Osteocyte (in vitro differentiated cells): ENCODE measurements around the gene ZNFX1. TPM values are rescaled to one million over a fixed set of nuclear protein-coding genes. Genes with fewer than 3 reads are reported as not detected.
"Not testable (repeated sequence)": the region's sequence is repeated elsewhere in the genome, so short reads cannot be mapped to it uniquely, and the experiment has no call there.

Experiments used
- DNase-seq: peaks from one replicate; pipeline ENCODE4 v3.0.0; 2021; ENCODE audit warnings: mixed read lengths; ENCODE audit not compliant: unreplicated experiment; ENCODE audit errors: extremely low spot score
- H3K27ac Mint-ChIP-seq: one replicate; pipeline ENCODE4 v1.8.0; 2021; ENCODE audit warnings: mild to moderate bottlenecking, mixed read lengths; ENCODE audit not compliant: unreplicated experiment
- H3K27me3 Mint-ChIP-seq: one replicate; pipeline ENCODE4 v1.8.0; 2021; ENCODE audit warnings: mixed read lengths; ENCODE audit not compliant: unreplicated experiment
- H3K36me3 Mint-ChIP-seq: one replicate; pipeline ENCODE4 v1.8.0; 2021; ENCODE audit warnings: mixed read lengths; ENCODE audit not compliant: unreplicated experiment
- H3K4me1 Mint-ChIP-seq: one replicate; pipeline ENCODE4 v1.8.0; 2021; ENCODE audit warnings: mixed read lengths; ENCODE audit not compliant: unreplicated experiment
- H3K4me3 Mint-ChIP-seq: one replicate; pipeline ENCODE4 v1.8.0; 2021; ENCODE audit warnings: mild to moderate bottlenecking, moderate library complexity, mixed read lengths; ENCODE audit not compliant: unreplicated experiment
- H3K9me3 Mint-ChIP-seq: one replicate; pipeline ENCODE4 v1.8.0; 2021; ENCODE audit warnings: mixed read lengths; ENCODE audit not compliant: unreplicated experiment
- total RNA-seq: library from RNA; stranded (reverse); gene quantifications from 2 replicates; pipeline ENCODE4 v1.2.1, GENCODE V29; 2021
- TF ChIP-seq, protein P1 (sequence below): fragments of 200-600 bp; sonication (generic); IDR thresholded peaks from 2 replicates; pipeline ENCODE4 v1.5.0; 2021; ENCODE audit warnings: antibody characterized with exemption, mild to moderate bottlenecking, moderate library complexity

ZNFX1 gene
- total RNA-seq, 1 donor from 2014 or later = 48.1 TPM

DNA sequence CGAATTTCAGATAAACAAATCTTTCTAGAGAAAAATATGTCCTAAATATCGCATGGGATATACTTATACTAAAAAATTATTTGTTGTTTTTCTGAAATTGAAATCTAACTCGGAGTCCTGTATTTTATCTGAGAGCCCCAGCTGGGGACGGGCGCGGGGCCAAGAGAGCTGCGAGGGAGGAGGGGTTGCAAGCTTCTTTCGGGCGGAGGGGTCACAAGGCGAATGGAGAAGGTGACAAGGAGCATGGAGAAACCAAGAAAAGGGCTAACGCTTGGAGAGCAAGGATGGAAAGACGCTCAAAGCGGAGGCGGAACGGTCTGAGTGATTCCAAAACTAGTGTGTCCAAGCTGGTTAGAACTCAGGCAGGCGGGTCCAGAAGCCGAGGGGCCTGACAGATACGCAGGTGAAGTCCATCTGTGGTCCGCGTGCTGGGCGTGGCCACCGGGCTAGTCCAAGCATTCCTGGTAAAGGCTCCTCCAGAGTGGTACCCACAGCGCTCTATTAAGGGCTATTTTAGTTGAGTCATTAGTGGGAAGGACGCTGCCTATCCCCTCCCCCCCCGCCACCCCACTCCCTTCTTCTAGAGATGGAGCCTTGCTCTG, 41.5 kb upstream of the ZNFX1 start:
- no peak overlapping the region for H3K27ac Mint-ChIP-seq
- no peak for DNase-seq
- no peaks in the 10 kb centered on the region for H3K9me3 Mint-ChIP-seq
- TF ChIP-seq, protein P1, sequence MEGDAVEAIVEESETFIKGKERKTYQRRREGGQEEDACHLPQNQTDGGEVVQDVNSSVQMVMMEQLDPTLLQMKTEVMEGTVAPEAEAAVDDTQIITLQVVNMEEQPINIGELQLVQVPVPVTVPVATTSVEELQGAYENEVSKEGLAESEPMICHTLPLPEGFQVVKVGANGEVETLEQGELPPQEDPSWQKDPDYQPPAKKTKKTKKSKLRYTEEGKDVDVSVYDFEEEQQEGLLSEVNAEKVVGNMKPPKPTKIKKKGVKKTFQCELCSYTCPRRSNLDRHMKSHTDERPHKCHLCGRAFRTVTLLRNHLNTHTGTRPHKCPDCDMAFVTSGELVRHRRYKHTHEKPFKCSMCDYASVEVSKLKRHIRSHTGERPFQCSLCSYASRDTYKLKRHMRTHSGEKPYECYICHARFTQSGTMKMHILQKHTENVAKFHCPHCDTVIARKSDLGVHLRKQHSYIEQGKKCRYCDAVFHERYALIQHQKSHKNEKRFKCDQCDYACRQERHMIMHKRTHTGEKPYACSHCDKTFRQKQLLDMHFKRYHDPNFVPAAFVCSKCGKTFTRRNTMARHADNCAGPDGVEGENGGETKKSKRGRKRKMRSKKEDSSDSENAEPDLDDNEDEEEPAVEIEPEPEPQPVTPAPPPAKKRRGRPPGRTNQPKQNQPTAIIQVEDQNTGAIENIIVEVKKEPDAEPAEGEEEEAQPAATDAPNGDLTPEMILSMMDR = no peak
- peaks cover 18% of the 10 kb centered on the region for H3K4me1 Mint-ChIP-seq
- H3K36me3 Mint-ChIP-seq = no peaks in the 10 kb centered on the region
- peaks cover 61% of the 10 kb centered on the region for H3K27me3 Mint-ChIP-seq
- peak overlapping the region; percentile 71 for H3K4me3 Mint-ChIP-seq

DNA sequence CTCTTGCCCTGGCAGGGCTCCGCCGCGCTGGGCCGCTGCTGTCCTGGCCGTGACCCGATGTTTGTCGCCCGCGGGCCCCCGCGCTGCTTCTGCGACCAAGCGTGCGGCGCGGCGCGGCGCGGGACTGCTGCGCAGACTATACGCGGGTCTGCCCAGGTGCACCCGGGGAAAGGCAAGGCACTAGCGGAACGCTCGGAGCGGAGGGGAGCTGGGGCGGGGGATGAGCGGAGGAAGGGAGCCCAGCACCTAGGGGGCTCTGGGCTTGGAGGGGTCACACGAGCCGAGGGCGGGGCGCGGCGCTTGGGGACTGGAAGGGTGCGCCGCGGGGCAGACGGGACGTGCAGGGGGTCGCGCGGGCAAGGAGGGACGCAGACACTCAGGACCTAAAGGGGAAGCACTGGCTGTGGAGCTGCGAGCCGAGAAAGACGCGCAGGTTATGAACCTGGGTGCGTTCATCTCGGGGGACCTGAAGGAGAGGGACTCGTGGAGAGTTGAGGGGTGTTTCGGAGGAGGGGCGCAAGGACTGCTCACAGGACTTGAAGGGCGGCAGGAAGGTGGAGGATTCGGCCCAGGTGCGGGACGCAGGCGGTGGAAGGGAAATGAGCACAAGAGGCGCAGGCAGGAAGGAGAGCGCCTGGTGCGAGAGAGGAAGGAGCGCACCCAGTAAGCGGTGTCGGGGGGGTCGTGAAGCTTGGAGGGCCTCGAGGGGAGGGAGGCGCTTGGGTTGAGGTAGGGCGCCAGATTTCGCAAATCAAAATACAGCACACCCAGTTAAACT, 40.8 kb upstream of the ZNFX1 start:
- TF ChIP-seq, protein P1 = no peak
- H3K9me3 Mint-ChIP-seq = no peaks in the 10 kb centered on the region
- H3K27me3 Mint-ChIP-seq = peaks cover 67% of the 10 kb centered on the region
- peaks cover 13% of the 10 kb centered on the region for H3K4me1 Mint-ChIP-seq
- no peaks in the 10 kb centered on the region for H3K36me3 Mint-ChIP-seq
- DNase-seq = no peak
- peak overlapping the region; percentile 71 for H3K4me3 Mint-ChIP-seq
- H3K27ac Mint-ChIP-seq = no peak overlapping the region

DNA sequence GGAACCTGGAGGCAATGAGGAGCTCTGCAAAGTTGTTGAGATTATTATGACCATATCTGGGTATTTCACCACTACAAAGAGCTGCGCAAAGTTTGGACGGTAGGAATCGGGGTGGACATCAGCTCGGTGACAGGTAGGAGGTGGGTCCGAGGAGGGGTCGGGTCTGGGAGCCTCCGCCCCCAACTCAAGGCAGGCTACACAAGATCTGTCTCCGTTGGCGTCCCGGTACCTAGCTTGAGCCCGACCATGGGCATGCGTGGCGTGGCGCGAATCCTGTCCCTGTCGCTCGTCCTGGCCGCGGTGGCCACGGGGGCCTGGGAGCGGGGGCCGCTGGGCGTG, 40.2 kb upstream of the ZNFX1 start:
- no peak for DNase-seq
- no peak overlapping the region for H3K27ac Mint-ChIP-seq
- TF ChIP-seq, protein P1 = no peak
- peaks cover 12% of the 10 kb centered on the region for H3K4me1 Mint-ChIP-seq
- H3K27me3 Mint-ChIP-seq = peaks cover 72% of the 10 kb centered on the region
- no peaks in the 10 kb centered on the region for H3K9me3 Mint-ChIP-seq
- H3K36me3 Mint-ChIP-seq = no peaks in the 10 kb centered on the region
- H3K4me3 Mint-ChIP-seq = peak overlapping the region; percentile 48

DNA sequence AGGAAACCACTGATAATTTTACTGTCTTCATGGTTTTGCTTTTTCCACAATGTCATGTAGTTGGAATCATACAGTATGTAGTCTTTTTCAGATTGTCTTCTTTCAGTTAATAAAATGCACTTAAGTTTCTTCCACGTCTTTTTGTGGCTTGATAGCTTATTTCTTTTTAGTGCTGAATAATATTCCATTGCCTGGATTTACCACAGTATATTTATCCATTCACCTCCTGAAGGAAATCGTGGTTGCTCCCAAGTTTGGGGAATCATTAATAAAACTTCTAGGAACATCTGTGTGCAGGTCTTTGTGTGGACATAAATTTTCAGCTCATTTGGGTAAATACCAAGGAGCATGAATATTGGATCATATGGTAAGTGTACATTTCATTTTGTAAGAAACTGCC, 38.8 kb upstream of the ZNFX1 start:
- TF ChIP-seq, protein P1 = no peak
- Mint-ChIP-seq H3K4me1 (peaks cover 12% of the 10 kb centered on the region), H3K4me3 (no peak overlapping the region), H3K27me3 (peaks cover 80% of the 10 kb centered on the region), H3K36me3 (no peaks in the 10 kb centered on the region), H3K9me3 (no peaks in the 10 kb centered on the region), H3K27ac (no peak overlapping the region)
- DNase-seq = no peak

DNA sequence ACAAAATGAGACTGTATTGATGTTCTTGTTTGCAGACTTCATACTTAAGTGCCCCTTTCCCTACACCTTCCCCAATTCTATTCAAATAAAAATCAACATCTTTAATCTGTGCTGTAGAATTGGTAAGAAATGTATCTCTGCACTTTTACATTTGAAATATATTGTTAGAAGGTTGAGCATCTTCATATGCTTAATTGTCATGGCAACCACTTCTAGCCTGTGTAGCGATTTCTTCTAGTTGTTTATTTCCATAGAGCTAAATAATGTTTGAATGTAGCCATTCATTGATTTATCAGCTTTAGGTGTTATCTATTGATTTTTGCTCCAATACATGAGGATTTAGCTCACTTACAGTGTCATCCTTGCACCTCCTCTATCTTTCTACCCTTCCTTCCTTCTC, 37.7 kb upstream of the ZNFX1 start:
- Mint-ChIP-seq H3K36me3 (peaks cover under 1% of the 10 kb centered on the region), H3K4me3 (no peak overlapping the region), H3K27ac (no peak overlapping the region), H3K9me3 (peaks cover 2% of the 10 kb centered on the region), H3K27me3 (peaks cover 70% of the 10 kb centered on the region), H3K4me1 (peaks cover 12% of the 10 kb centered on the region)
- TF ChIP-seq, protein P1 = no peak
- no peak for DNase-seq

DNA sequence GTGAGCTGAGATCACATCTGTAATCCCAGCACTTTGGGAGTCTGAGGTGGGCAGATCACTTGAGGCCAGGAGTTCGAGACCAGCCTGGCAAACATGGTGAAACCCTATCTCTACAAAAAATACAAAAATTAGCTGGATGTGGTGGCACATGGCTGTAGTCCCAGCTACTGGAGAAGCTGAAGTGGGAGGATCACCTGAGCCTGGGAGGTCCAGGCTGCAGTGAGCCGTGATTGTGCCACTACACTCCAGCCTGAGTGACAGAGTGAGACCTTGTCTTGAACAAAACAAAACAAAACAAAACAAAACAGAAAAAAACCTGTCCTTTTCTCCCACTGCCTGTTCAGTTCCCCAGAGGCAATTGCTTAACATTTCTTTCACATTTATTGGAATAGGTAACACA, 36.2 kb upstream of the ZNFX1 start:
- not testable (repeated sequence) for H3K4me1 Mint-ChIP-seq, H3K36me3 Mint-ChIP-seq, H3K27ac Mint-ChIP-seq, DNase-seq, H3K9me3 Mint-ChIP-seq, H3K4me3 Mint-ChIP-seq
- H3K27me3 Mint-ChIP-seq = peaks cover 72% of the 10 kb centered on the region
